CD4-positive, alpha-beta T cell treated with Interleukin-6 at 100 ng/mL for 8 hours (primary cell): ENCODE measurements around the gene RPL23.

Experiments
- DNase-seq: peaks from one replicate; pipeline ENCODE4 v3.0.0-alpha.2; 2020; ENCODE audit warnings: mixed read lengths, low spot score

RPL23 gene

DNA sequence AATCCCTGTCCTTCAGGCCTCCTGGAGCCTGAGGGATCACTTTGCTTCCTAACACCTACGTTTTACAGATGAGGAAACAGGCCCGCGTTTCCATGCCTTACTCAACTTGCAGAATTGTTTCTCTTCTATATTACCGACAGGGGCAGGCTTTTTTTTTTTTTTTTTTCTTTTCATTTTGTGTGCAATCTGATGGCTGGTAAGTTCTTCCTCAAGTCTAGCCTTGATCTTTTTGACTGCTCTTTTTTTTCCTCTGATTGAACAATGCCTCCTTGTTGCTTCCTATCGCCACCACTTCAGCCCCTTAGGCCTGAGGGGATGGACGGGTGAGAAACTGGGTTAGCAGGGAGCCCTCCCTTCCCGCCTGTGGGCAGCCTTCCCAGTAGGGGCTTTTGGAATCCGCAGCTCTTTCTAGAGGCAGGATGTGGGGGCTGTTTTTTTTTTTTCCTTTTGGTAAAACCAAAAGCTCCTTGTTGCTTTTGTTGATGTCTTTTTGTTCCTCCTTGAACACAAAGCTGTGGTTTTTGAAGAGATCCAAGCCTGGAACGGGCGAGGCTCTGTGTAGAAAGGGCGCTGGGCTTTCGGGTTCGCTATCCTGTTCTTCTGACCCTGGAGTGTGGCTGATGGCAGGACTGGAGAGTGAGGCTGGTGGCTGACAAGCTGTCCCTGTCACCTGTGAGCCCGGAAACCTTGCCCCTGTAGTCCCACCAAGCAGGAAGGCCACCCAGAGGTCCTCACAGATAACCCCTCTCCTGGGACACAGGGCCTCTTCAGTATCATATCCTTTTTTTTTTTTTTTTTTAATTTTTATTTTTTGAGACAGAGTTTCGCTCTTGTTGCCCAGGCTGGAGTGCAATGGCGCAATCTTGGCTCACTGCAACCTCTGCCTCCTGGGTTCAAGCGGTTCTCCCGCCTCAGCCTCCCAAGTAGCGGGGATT, 30.3 kb upstream of the RPL23 start:
- DNase-seq, result no peak

DNA sequence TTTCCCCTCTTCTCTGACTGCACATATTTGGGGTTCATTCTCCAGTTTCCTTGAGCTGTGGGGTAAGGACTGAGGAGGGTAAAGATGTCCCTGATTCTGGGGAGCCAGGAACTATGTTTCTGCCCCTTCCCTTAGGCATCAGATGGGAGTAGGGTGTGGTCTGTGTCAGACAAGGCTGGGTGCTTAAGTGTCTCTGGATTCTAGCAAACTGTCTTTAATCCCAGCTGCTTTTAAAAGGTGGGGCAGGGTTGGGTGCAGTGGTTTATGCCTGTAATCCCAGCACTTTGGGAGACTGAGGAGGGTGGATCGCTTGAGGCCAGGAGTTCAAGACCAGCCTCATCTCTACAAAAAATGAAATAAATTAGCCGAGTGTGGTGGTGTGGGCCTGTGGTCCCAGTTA, 29.3 kb upstream of the RPL23 start:
- no peak for DNase-seq

DNA sequence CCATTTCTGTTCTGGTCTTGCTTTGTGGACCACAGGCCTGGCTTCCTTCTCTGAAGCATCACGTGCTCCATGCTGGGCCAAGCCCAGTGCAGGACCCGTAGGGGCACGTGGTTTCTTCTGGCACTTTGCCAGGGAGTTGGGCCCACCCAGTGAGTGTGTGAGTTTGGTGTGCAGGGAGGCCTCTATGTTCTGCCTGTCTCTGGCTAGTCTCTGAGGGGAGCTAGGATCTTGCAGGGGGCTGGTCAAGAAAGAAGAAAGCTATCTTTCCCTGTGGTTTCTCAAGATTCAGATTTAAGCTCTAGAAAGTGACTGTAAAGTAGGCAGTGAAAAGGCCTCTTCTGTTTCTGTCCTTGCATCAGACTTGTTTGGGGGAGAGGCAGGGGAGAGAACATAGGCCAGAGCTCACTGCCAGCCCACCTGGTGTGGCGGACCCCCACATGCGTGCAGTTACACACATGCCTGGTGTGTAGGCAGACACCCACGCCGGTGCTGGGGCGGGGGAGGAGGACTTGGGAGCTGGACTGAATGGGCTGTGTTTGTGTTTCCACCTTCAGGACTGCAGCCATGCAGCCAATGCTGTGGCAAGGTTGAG, 28.2 kb upstream of the RPL23 start:
- no peak for DNase-seq

DNA sequence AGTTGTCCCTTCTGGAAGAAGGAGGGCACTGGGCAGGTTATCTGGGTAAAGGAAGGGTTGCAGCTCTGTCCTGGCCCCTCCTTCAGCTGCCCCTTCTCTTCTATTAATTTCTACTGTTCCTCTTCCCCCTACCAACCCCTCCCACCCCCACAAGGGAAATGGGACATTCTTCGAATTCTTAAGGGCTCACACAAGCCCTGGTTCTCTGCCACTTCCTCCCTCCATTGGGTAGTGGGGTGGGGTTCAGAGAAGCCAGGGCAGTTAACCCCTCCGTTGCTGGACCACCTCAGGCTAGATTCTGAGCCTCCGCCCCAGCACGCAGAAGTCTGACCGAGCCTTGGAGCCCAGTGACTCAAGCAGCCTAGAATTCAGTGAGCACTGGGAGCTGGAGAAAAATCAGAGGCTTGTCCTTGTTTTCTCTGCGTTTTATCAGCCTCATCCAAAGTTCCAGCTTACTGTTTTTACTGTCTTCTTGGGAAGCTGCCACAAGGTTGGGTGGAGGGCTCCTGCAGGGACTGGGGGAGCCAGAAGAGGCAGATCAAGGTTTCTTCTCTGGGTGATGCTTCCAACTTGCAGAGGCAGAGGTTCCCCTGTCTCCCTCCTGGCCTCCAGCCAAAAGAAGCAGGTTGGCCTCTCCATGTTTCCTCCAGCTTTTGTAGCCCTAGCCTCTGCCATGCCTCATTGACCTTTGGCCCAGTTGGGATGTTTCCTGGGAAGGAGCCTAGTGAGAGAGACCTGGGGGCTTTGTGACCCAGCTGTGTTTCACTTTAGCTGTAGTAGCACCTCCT, 26.6 kb upstream of the RPL23 start:
- peak; percentile 33 for DNase-seq

DNA sequence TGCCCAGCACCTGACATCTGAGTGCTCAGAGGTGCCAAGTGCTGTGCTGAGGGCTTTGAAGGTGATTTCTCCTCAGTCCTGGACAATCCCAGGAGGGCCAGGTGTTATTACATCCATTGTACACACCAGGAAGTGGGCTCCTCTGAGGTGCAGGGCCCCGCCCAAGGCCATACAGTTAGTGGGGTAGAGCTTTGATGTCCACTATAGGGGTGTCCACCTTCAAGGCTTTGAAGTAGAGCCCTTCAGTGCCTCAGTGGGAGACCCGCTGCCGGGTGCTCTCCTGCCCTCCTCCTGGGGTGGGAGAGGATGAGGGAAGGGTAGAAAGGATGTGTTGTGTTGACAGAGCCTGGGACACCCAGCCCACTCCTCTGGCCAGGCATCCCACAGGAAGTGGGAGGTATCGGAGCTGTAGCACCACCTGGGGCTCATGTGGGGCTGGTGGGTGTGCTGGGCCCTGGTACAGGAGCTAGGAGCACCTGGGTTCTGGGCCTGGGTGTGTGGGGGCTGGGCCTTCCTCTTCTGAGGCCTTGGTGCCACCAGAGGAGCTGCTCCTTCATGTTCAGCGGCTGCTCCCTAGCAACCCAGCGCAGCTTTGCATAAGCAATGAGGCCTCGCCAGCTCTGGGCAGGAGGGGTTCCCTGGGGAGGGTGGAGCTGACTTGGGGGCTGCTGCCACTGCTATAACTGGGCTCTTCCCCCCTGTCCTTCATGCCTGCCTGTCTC, 23.8 kb upstream of the RPL23 start:
- peak; percentile 41 for DNase-seq

DNA sequence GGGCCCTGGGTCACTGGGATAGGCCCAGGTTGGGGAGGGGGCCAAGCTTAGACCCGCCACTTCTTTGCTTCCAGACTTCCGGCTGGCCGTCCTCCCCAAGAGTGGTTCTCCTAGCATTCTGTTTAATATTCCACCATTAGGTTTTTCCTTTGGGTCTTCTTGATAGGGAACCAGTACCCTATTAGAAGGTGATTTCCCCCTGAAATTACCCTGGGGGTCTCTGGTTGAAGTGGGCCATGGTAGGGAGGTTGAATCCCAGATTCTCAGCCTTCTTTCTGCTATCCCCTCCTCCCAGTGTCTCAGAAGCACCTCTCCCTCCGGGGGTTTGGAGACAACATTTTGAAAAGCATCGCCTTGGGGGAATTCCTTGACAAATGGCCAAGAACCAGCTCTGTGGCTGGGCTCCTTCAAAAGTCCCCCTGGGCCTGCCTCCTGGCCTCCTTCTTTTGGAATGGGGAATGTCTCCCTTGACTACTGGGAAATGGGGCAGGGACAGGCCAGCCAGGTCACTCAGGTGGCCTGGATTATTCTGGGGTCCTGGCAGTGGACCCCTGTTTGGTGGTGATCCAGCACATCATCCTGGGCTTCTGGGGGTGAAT, 22.1 kb upstream of the RPL23 start:
- no peak for DNase-seq

DNA sequence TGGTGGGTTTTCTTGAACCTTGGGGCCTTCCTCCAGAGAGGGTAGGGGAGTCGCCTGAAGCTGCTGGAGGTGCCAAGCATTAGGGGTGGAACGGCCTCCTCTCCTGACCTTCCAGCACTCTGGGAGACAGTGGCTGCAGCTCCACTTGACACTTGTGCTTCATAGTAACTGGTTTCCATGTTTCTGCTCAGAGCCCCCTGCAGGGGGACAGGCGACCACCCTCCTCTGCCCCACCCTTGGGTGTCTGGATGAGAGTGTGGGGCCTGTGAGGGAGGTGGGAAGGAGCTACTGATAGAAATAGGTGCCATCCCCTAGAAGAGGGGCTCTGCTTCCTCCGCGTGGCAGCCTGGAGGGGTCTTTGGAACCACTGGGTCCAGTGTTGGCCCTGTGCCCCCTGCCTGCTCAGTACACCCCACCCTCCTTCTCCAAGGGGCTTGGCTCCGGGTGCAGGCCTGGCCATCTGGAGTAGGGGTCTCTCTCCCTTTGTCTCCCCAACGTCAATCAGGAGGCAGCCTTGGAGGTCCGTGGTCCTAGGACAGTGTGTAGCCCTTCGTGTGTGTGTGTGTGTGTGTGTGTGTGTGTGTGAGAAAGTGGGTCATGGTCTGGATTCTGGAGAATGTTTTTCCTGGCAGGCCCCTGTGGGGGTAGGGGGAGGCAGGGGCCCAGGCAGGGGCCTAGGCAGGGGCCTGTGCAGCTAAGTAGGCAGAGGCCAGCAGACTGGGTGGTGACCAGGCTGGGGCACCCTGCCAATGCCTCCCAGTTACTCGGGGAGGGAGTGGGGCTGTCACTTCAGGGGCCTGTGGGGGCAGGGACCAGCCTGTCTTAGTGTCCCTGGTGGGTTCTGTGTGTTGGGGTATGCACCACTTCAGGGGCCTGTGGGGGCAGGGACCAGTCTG, 21.2 kb upstream of the RPL23 start:
- DNase-seq, result no peak

DNA sequence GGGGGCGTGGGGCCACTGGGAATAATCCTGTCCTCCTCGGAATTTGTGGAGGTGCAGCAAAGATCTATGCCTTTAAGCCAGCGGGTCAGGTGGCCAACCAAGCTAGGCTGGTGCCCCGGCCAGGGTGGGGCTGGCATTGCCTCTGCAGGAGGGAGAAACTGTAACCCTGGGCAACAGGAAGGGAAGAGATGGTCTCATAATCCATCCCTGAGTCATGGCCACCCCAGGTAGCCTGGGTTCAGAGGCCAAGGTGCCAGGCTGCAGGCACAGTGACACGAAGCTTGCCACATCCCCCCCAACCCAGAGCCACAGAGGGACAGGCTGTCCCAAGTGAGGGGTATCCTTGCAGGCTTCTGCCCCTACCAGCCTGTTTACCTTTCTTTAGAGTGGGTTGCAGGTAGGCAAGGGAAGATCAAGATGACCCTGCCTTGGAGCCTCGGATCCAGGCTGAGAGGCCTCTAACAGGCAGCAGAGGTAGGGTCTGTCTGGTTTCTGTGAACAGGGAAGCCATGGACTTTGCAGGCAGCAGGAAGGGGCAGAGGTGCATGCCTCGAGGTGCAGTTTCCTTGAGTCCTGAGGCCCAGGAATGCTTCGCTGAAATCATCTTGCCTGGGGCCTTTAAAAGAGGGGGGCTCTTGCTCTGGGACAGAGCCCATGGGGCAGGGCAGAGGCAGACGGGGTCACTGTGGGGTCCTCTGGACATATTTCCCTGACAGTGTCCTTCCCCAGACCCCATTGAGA, 20.3 kb upstream of the RPL23 start:
- no peak for DNase-seq

DNA sequence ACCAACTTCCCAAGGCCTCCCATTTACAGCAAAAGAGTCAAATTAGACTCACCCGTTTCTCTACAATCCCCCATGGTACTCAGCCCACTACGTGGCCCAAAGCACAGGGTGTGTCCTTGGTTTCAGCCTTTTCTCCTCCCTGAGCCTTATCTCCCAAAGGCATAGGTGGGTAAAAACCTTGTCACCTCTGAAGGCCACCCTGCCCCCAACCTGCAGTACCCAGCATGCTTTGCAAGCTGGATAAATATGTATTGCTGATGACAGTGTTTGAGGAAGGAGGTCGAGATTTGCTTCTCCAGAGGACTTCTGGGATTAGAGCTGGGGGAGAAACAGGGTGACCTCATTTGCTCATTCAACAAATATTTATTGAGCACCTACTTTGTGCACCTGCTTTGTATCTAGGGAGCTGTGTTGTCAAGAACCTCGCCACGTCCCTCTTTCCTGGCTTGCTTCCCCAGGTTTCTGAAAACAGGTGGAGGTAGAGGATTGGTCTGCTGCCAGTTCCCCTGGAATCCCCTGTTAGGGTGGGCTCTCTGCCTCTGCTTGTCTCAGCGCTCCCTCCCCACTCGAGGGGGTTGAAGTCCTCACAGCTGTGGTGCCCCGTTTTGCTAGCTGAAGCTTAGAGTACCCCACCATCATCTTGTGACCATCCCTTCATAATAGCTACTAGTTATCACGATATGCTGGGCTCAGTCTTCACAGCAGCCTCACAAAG, 19.3 kb upstream of the RPL23 start:
- no peak for DNase-seq

DNA sequence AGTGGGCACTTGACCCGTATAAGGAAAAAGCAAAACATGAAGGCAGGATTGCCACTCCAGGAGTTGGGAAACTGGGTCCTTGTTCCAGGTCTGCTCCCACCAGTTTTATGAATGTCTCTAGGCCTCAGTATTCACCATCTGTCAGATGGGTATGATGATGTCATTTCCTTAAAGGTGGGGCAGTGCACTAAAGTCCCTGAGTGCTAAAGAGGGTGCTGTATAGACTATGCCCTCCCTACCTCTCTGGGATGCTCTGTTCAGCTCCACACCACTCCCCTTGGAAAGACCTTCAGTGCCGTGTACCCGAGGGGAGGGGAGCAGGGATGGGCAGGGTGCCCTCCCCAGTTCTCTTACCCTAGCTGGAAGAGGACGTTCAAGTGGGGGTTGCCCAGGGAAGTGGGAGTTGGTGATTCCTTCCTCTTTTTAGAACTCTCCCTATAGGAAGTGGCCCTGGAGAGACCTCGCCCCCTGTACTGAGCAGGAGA, 18.5 kb upstream of the RPL23 start:
- no peak for DNase-seq

DNA sequence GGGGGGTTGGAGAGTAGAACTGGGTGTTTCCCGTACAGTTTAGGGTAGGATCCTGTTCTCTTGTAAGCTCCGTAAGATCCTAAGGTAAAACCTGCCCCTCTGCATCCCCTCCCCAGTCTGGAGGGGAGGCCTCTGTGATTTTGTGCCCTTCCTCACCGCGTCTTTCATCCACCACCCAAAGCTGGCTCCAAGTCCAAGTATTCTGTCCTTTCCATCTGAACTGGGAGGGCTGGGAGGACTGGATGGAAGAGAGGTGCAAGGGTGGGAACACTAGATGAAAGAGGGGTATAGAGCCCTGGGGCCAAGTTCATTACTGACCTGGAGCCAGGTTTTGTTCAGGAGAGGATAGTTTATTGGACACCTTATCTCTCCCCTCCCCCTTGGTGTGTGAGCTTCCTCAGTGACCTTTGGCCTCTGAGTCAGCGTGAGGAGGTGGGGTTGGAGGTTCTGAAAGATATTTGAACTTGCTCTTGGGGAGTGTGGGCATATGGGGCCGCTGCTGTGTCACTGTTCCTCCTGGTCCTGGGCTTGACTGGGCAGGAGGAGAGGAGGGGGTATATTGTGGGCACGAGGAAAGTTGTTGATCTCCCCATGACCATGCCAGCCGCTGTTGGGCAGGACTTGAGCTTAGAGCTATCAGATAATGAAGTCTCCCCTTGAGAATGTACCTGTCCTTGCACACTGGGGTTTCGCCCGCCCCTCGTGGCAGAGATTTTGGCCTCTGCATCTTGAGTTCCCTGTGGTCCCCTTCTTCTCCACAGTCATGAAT, 17.9 kb upstream of the RPL23 start:
- peak; percentile 73 for DNase-seq

DNA sequence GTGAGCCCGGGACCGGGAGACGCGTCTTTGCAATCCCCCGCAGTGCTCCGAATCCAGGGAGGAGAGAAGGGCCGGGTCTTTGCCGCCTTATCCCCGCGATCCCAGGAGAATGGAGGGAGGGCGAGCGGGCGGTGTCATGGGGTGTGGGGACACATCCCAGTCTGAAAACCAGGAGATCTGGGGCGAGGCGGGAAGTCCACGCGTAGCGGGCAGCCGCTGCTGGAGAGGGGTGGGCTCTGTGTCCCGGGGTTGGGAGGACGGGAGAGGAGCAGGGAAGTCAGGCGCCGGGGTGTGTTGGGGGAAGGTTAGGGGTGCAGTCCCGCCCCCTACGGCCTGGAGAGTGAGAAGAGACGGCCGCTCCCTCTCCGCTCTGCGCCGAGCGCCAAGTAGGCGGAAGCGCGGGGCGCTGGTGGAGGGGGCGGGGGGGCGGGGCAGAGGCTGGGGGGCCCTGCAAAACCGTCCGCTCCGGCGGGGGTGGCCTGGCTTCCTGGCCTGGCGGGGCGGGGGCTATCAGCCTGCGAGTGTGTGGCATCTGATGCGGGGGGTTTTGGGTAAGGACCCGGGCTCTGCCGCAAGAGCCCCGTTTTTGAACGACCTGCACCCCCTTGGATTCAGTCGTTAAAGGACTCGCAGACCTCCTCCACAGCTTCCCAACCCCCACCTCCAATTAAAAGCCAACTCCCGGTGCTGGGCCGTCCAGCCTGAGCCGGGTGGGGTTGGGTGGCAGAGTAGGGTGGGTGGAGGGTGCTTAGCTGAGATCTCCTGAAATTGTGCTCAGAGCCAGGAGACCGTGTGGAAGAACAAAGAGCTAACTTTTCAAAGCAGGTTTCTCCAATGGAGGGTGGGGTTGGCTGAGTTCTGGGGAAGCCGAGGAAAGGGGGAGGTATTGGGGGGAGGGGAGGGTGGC, 17.0 kb upstream of the RPL23 start:
- DNase-seq, result peak; percentile 67

DNA sequence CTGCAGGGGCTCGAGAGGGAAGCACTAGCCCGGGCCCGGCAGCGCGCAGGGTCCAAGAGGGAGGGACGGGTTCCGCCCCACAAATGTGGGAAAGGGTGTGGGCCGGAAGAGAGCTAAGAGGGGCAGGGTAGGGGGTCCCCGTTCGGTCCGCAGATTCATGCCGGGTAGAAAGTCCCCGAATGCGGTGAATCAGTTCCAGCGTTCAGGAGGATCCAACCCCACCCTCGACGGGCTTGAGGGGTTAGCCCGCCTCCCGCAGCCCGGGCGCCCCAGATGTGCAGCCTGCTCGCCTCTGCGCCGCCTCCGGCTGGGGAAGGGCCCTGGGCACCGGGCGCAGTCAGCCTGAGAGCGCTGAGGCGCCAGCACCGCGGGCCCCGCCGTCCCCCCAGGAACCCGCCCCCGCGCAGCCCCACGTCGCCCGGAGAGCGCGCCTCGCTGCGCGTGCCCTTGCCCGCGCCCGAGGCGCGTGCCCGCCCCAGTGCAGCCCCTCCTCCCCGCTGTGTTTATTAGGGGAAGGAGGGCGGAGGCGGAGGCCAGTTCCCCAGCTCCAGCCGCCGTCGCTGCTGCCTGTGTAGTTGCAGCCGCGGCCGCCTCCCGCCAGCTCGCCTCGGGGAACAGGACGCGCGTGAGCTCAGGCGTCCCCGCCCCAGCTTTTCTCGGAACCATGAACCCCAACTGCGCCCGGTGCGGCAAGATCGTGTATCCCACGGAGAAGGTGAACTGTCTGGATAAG, 16.2 kb upstream of the RPL23 start, which contains the start of gene LASP1:
LASP1 (plus strand) TSS at position 533 of the 733 bp plus-strand sequence; CDS start at position 665, 132 bp downstream.
- DNase-seq, result peak; percentile 87

DNA sequence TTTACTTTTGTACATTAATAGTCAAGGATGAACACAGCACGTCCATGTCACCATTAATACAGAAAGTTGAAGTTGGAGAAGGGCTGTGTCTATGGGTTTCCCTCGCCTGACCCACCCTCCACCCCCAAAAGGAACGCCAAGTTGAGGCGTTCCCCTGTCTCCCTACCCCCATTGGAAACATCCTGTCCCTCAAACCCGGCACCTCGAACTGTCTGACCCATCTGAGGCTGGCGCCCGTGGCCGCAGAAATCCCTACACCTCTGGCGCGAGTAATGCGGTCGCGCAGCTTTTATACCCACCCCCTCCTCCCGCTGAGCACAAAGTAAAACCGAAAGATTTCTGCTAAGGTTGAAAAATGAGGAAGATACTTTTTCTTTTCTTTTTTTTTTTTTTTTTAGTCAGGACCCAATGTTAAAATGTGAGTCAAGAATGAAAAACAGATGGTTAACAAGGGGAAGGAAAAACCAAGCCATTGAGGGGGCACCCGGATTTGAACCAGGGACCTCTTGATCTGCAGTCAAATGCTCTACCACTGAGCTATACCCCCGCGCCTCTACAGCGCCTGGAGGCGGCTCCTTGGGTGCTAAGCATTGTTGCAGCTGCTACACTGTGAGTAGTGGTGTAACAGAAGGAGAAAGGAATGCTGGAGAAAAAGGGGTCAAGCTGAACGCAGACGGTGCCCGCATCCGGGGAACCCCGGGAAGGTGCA, 15.4 kb upstream of the RPL23 start:
- peak; percentile 83 for DNase-seq

DNA sequence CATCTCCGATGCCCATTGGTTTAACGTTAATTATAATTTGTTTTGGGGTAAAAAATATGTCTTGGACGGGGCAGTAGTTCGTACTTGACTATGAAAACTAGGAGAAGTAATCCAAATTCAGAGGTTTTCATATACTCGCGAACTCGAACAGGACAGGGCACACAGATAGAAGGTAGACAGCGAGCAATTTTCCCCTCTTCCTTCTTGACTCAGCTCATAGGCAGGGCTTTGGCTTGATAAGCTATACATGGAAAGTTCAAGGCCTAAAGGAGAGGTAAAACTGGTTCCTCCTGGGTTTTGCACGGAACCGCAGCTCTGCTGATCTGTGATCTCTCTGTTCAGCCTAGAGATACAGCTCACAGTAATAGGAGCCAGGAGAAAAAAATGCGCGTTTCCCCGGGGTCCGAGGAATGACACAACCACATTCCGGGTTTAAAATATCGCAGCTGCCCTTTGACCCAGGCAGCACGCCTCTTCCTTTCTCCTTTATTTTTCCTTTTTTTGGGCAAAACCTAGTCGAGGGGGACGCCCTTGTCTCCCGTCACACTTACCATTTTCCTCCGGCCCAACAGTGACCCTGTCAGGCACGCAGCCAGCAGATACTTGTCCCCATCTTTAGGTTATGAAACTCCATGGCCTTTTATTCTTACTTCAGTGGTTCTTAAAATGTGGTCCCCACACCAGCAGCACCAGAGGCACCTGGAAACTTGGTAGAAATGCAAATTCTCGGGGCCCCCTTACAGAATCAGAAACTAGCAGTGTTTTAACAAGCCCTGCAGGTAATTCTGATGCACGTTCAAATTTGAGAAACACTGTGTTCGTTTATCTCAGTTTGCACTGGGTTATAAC, 14.7 kb upstream of the RPL23 start:
- no peak for DNase-seq
